ENCODE results near the gene SRP19.

DNA sequence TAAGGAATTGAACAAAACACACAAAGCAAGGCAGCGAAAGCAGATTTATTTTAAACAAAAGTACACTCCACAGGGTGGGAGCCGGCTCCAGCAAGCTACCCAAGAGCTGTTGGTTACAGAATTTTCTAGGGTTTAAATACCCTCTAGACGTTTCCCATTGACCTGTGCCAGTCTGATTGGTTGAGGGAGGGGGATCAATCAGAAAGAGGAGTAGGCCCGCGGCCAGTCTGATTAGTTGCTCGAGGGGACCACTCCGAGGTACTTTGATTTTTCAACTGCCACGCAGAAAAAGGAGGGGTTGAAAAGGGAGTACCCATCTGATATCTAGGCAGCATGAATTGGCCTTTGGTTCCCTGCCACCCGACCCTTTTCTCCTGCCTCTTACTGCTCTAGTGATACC lies 998 bp downstream of the SRP19 start:
- TF ChIP-seq POLR2A (IDR thresholded peaks at IDR 0.05): no peak
- TF ChIP-seq, protein P1, sequence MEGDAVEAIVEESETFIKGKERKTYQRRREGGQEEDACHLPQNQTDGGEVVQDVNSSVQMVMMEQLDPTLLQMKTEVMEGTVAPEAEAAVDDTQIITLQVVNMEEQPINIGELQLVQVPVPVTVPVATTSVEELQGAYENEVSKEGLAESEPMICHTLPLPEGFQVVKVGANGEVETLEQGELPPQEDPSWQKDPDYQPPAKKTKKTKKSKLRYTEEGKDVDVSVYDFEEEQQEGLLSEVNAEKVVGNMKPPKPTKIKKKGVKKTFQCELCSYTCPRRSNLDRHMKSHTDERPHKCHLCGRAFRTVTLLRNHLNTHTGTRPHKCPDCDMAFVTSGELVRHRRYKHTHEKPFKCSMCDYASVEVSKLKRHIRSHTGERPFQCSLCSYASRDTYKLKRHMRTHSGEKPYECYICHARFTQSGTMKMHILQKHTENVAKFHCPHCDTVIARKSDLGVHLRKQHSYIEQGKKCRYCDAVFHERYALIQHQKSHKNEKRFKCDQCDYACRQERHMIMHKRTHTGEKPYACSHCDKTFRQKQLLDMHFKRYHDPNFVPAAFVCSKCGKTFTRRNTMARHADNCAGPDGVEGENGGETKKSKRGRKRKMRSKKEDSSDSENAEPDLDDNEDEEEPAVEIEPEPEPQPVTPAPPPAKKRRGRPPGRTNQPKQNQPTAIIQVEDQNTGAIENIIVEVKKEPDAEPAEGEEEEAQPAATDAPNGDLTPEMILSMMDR (IDR thresholded peaks at IDR 0.05): no peak

All from adrenal gland (tissue), 5 donors.